Renal pelvis (tissue), 4 donors: Measurements from ENCODE around the gene TTC1. TPM values are rescaled to one million over a fixed set of nuclear protein-coding genes. Genes with fewer than 3 reads are reported as not detected.

Experiments
- DNase-seq: peaks from one replicate; pipeline ENCODE4 v3.0.0-alpha.2; 2013
- polyA plus RNA-seq, 3 donors: library from polyadenylated mRNA; unstranded; fragments of 120-200 nt; gene quantifications; one replicate each; pipeline ENCODE4 v1.2.1, GENCODE V29; 2013; ENCODE audit not compliant: insufficient read length in 3 of 3

Gene TTC1
- polyA plus RNA-seq, 3 donors = 54.8 to 62.1 (median 57.2) TPM

DNA sequence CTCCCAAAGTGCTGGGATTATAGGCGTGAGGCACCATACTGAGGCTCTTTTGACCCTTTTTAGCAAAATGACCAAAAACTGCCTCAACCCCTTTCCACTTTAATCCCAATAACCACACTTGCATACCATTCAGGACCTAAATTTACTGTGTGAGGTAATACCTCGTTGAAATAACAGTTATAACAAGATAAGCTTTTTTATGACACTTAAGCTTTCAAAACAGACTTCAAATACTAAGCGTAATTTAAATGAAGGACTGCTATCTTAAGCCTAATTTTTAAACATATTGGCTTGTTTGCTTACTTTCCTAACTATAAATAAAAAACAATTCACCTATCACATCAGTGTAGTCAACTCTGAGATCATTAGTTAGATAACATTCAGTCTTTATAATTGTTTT is 72.6 kb downstream of the TTC1 start:
- no peak for DNase-seq

DNA sequence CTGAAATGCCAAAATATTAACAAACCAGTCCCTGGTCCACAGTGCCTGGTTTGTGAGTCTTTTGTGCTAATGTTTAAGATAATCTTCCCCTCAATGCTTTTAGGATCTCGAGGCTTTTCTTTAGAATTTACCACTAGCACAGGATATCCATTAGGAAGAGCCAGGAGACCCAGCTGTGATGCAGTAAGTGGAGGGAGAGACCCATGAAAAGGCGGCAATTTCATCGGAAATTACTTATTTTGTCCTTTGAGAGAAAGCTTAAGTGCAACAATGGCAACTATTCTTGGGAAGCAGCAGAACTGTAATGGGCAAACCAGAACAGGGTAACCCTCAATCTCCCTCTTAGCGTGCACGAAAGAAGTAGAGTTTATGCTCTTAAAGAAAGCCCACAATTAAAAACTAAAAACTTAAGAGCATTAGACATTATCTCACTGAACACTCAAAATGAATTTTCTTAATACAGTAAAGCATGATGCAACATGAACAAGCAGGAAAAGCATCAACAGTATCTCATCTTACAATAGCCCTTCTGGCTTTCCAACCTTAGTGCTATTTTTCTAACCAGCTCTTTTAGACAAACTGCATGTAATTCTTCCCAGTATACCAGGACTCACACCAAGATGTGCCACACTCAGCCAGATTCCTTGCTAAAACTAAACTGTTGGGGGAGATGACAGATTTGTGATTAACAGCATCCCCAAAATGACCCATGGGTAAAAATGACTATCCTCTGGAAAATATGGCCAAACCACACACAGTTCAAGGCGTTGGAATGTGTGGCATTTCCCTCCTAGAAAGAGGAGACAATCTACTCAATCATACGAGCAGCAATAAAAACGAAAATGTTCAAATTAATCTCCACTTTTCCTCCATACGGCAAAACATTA is 73.9 kb downstream of the TTC1 start:
- peak; percentile 58 for DNase-seq

DNA sequence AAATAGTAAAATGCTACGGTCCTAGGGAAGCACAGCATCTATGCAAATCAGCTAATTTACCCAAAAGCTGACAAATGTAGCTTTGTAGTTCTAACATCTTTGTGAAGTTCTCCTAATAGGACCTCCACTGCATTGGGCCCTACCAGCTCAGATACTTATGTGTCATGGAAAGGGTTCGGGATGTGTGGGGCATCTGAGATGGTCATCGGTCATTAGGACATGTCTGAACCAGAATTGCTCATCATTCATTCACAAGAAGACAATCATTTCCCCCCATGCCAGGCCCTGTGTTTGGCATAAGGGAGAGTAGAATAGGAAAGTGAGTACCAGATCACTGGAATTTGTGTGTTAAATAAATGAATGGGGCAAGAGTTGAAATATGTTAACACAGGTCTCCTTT is 74.6 kb downstream of the TTC1 start:
- no peak for DNase-seq

DNA sequence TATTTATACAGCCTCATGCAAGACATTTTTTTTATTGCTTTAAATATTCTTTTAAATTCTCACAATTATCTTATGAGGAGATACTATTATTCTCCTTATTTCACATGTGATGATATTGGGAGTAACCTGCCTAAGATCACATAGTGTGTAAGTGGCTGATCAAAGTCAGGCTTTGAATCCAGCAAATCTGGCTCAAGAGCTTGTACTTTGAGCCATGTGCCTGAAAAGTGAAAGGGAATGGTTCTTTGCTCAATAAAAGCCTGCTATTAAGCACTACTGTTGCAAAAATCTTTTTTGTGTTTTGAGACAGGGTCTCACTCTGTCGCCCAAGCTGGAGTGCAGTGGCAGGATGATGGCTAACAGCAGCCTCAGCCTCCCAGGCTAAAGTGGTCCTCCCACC is 75.2 kb downstream of the TTC1 start:
- DNase-seq = no peak

DNA sequence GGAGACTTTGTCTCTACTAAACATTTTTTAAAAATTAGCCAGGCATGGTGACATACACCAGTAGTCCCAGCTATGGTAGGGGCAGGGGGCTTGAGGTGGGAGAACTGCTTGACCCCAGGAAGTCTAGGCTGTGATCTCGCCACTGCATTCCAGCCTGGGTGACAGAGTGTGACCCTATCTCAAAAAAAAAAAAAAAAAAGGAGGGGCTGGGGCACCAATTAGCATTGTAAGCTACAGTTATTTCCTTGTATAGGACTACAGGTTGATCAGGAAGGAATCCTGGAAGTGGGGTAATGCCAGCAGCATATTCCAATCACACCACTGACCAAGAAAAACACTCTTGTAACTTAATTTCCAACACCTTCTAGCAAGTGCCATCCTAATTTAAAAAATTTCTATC is 78.3 kb downstream of the TTC1 start:
- no peak for DNase-seq

DNA sequence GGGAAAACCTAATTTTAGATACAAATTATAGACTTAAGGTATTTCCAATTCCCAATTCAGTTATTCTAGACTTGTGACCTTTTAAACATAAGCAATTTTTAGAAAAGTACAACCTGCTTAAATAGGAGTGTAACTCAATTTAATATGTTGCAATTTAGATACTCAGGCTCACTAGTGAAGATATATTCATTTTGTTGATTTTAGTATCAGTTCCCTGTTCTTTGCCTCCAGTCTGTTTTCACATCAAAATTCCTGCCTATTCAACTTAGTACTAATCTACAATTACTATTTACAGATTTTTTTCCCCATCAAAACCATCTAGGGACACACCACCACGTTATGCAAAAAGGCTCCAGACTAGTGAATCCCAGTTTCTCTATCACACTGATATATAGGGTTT is 79.9 kb downstream of the TTC1 start:
- DNase-seq = no peak

DNA sequence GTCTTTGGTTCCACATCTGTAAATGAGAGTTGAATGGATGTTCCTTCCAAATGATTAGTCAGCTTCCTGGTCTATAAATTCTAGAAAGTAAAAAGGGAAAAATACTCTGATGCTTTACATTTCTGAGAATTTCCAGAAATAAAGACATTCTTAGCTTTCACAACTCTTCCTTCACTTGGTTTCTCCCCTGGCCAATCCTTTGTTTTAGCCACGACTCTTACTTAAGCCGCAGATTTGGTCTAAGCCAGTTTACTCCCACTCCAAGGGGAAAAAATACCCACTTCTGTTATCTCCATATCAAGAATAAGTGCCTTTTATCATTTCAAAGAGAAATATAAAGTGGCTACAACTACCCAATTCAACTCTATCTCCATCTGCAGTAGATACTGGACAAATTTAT is 80.6 kb downstream of the TTC1 start:
- no peak for DNase-seq

DNA sequence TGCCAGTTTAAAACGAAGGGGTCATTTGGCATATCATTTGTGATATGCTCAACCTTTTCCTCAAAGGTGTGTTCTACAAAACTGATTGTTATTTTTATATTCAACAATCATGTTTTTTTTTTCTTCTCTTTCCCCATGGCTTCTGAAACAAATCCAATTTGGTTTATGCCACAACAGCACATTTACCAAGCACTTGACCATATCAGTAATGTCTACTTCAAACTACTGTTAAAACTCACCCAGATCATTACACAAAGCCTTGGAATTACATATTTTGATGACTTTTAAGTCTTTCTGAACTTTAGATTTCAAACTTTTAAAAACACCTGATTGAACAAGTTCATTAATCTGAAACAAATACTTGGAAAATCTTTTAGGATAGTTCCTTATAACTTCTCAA is 81.1 kb downstream of the TTC1 start:
- no peak for DNase-seq

DNA sequence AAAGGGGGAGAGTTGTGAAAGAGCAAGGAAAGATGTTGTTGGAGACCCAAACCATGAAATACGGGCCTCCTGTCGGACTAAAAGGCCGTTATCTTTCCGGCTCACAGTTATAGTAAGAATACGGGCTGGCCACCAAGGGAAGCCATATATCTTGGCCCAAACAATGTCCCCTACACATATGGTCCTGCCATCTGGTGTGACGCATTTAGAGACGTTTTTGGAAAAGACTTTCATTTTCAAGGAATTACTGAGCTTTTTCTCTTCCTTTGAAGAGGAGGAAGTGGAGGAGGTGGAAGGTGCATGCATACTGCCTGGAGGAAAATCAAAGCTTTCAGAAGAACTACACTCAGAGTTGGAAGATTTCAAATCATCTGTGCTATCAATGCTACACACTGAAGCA is 83.6 kb downstream of the TTC1 start:
- DNase-seq = no peak

DNA sequence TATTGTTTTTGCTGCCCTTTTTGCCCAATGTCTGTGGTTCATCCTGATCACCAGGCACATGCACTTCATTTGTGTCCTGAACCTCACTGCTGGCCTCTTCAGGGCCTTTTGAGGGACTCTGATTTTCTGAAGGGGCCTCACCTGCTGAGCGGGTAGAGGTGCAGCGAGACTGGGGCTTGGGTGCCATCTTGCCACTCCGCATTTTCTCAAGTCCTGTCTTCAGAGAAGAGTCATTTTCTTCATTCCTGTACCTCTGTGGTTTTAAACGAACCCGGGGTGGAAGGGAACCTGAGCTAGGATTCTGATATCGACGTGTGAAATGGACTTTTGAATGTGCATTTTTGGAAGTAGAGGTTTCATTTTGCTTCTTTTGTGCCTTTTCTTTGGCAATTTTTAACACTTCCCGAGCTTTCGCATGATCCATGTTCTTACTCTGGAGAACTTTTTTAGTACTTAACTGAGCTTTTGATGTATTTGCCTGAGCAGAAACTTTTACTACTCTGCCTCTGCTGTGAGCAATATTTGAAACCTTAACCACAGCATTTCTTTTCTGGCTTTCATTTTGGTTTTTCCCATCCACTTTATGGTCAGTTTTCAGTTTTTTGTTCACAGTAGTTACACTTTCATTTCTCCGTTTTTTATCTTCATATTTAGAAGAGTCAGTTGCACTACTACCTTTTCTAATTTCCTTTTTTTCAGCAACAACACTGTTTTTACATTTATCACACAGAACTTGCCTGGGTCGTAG is 84.2 kb downstream of the TTC1 start:
- DNase-seq = no peak

DNA sequence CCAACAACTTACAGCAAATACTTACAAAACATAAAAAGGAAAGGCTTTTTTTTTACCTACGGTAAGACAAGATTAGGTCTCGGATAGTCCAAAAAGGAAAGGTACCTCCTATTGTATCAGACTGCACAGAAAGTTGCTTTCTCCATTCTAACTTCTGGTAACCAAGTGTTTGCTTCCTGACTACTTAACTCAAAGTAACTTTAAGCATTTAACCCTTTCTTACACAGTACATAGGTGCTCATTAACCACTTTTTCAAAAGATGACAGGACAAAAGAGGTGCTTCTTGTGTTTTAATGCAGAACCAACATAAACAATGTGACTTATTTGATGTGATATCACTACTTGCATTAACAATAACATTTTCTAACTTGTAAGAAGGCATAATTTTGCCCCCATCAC is 87.2 kb downstream of the TTC1 start:
- DNase-seq = no peak

DNA sequence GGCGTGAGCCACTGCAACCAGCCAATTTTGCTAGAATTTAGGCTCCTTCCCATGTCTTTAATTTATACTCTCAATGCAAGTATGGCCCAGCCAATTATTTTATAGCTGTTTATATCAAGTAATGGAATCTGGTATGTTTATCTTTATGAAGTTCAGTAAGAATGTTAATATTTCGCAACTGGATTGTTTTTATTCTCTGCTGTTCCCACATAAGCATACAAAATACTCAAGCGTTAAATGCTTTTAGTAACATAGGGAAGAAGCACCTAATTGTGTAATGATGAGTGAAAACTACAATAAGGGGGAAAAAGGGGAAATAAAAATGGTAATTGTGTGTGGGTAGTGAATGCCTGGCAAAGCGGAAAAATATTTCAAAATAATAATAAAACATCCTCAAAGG is 89.1 kb downstream of the TTC1 start:
- DNase-seq = no peak

DNA sequence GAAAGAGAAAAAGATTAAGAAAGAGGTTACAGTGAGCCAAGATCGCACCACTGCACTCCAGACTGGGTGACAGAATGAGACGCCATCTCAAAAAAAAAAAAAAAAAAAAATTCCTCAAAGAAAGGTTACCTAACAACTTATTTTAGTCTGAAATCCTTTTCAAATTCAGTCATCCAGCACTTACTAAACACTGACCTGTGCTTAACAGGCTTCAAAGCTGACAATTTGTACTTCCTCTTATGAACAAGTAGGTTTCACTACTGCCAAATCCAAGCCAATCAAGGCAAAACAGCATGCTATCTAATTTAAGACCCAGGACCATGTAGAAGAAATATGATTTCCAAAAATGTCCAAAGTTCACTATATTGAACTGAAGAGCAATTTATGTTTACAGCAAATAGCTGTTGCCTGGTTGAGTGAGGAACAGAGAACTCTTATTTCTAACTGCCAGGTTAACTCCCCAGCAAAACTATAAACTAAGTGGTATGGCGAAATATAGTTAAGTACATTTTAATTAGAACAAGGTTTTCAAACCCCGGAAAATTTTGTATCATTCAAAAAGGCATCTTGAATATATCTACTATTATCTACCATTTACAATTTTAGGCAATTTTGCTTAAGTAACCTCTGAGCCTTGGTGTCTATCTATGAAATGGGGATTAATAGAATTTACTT is 96.9 kb downstream of the TTC1 start:
- DNase-seq = no peak

DNA sequence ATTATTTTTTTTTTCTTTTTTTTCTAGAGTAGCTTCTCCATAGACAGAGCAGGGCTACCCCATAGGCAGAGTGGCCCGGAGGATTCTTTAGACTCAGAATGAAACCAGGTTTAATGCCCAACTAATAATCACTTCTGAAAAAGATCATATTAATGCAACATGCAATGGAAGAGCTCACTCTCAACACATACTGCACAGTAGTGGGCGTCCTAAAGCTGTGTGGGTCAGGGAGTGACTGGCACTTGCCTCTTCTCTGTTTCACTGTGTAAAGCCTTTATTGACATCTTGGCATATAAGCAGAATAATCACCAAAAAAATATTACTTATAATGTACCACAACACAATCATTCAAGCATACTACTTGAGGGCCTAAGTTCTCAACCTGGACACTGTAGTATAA is 99.2 kb downstream of the TTC1 start:
- DNase-seq = no peak

Other genes starting within 250 kb of the TTC1 start
- gene ADRA1B, start 92.7 kb upstream of the TTC1 start, polyA plus RNA-seq = 1 to 10 TPM; 3.5 to 3.6 (median 3.5) TPM
- 10 to 100 TPM; 28.2 to 30.8 (median 30.3) TPM for gene PWWP2A, start 110.3 kb downstream of the TTC1 start, polyA plus RNA-seq
- under 1 TPM in 2 of 3 donors, not detected in 1; 0.19 to 0.40 TPM for gene FABP6, start 220.4 kb downstream of the TTC1 start, polyA plus RNA-seq